Measurements from ENCODE around the gene ARHGEF4. TPM values are rescaled to one million over a fixed set of nuclear protein-coding genes. Genes with fewer than 3 reads are reported as not detected.

The ARHGEF4 gene
- total and polyA plus RNA-seq, 2 experiments from 2014 or later, result 4.6 to 16.6 TPM

DNA sequence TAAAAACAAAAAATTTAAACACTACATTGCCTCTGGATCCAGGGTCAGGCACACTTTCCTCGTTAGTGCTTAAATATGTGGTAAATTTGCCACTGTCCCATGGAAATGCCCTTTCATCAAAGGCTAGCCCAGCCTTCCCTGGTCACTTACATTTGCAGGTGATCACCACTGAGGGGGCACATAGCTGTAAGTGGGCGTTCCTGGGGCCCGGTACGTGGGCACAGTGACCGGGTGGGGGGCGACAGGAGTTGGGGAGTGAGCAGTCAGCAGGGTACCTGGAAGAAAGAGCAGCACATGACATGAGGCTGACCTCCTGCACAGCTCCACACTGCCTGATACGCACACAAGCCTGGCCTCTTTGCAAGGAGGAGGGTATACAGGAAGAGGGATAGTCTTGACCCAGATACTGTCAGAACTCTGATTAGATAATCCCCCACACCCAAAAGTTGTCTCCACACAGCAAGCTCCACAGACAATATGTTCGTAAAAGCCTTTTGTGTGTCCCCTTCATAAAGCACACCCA lies 216.1 kb downstream of the ARHGEF4 start:
- H4K20me1 ChIP-seq (replicated peaks; ENCODE audit: insufficient read depth), result peaks cover 67% of the 10 kb centered on the region

DNA sequence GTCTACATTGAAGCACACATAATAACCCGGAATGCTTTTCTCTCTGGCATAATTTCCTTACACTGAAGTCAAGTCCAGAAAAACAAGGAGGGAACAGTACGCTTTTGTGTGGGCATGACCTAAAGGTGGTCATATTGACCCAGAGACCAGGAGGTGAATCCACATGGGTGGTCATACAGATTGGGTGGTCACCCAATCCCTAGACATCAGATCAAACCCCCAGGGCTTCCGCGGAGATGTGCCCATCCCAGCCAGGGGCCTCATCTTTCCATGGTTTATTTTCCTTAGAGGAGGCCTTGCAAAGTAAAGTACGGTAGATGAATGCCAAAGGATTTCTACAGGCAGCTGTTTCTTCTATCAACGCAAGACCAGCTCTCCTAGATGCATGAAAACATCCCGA lies 217.8 kb downstream of the ARHGEF4 start:
- no peak for DNase-seq (ENCODE audit: low spot score)
- no peak overlapping the region for H3K4me3 Mint-ChIP-seq
- H2AFZ ChIP-seq, result no peak overlapping the region
- no peak for ATAC-seq
- H3K27ac Mint-ChIP-seq, result no peak overlapping the region
- H3K36me3 Mint-ChIP-seq (ENCODE audit: low read depth), result peaks cover 83% of the 10 kb centered on the region
- no peaks in the 10 kb centered on the region for H3F3A ChIP-seq (replicated peaks; ENCODE audit: low read depth)
- no peak overlapping the region for H3K4me3 ChIP-seq
- peaks cover 72% of the 10 kb centered on the region for H3K79me2 ChIP-seq (replicated peaks; ENCODE audit: insufficient read depth)
- no peaks in the 10 kb centered on the region for H3K27me3 ChIP-seq (ENCODE audit: insufficient read depth)
- H3K36me3 ChIP-seq (ENCODE audit: insufficient read depth), result peaks cover 21% of the 10 kb centered on the region
- no peaks in the 10 kb centered on the region for H3K9me3 Mint-ChIP-seq
- peaks cover 68% of the 10 kb centered on the region for H4K20me1 ChIP-seq (replicated peaks; ENCODE audit: insufficient read depth)
- no peaks in the 10 kb centered on the region for H3K4me1 ChIP-seq (ENCODE audit: insufficient read depth)
- no peak overlapping the region for H3K27ac ChIP-seq (ENCODE audit: low read depth)
- H3K9me2 ChIP-seq (ENCODE audit: insufficient read depth), result no peaks in the 10 kb centered on the region
- peaks cover 3% of the 10 kb centered on the region for H3K27me3 Mint-ChIP-seq (ENCODE audit: insufficient read depth, low read depth, poor library complexity)
- no peak overlapping the region for H3K4me2 ChIP-seq
- H3K4me1 Mint-ChIP-seq, result peaks cover 7% of the 10 kb centered on the region
- TF ChIP-seq, protein P1, sequence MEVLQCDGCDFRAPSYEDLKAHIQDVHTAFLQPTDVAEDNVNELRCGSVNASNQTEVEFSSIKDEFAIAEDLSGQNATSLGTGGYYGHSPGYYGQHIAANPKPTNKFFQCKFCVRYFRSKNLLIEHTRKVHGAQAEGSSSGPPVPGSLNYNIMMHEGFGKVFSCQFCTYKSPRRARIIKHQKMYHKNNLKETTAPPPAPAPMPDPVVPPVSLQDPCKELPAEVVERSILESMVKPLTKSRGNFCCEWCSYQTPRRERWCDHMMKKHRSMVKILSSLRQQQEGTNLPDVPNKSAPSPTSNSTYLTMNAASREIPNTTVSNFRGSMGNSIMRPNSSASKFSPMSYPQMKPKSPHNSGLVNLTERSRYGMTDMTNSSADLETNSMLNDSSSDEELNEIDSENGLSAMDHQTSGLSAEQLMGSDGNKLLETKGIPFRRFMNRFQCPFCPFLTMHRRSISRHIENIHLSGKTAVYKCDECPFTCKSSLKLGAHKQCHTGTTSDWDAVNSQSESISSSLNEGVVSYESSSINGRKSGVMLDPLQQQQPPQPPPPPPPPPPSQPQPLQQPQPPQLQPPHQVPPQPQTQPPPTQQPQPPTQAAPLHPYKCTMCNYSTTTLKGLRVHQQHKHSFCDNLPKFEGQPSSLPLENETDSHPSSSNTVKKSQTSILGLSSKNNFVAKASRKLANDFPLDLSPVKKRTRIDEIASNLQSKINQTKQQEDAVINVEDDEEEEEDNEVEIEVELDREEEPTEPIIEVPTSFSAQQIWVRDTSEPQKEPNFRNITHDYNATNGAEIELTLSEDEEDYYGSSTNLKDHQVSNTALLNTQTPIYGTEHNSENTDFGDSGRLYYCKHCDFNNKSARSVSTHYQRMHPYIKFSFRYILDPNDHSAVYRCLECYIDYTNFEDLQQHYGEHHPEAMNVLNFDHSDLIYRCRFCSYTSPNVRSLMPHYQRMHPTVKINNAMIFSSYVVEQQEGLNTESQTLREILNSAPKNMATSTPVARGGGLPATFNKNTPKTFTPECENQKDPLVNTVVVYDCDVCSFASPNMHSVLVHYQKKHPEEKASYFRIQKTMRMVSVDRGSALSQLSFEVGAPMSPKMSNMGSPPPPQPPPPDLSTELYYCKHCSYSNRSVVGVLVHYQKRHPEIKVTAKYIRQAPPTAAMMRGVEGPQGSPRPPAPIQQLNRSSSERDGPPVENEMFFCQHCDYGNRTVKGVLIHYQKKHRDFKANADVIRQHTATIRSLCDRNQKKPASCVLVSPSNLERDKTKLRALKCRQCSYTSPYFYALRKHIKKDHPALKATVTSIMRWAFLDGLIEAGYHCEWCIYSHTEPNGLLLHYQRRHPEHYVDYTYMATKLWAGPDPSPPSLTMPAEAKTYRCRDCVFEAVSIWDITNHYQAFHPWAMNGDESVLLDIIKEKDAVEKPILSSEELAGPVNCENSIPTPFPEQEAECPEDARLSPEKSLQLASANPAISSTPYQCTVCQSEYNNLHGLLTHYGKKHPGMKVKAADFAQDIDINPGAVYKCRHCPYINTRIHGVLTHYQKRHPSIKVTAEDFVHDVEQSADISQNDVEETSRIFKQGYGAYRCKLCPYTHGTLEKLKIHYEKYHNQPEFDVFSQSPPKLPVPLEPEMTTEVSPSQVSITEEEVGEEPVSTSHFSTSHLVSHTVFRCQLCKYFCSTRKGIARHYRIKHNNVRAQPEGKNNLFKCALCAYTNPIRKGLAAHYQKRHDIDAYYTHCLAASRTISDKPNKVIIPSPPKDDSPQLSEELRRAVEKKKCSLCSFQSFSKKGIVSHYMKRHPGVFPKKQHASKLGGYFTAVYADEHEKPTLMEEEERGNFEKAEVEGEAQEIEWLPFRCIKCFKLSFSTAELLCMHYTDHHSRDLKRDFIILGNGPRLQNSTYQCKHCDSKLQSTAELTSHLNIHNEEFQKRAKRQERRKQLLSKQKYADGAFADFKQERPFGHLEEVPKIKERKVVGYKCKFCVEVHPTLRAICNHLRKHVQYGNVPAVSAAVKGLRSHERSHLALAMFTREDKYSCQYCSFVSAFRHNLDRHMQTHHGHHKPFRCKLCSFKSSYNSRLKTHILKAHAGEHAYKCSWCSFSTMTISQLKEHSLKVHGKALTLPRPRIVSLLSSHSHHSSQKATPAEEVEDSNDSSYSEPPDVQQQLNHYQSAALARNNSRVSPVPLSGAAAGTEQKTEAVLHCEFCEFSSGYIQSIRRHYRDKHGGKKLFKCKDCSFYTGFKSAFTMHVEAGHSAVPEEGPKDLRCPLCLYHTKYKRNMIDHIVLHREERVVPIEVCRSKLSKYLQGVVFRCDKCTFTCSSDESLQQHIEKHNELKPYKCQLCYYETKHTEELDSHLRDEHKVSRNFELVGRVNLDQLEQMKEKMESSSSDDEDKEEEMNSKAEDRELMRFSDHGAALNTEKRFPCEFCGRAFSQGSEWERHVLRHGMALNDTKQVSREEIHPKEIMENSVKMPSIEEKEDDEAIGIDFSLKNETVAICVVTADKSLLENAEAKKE (CRISPR knock-in tag; IDR thresholded peaks at IDR 0.05), result no peak
- TF ChIP-seq, protein P2, sequence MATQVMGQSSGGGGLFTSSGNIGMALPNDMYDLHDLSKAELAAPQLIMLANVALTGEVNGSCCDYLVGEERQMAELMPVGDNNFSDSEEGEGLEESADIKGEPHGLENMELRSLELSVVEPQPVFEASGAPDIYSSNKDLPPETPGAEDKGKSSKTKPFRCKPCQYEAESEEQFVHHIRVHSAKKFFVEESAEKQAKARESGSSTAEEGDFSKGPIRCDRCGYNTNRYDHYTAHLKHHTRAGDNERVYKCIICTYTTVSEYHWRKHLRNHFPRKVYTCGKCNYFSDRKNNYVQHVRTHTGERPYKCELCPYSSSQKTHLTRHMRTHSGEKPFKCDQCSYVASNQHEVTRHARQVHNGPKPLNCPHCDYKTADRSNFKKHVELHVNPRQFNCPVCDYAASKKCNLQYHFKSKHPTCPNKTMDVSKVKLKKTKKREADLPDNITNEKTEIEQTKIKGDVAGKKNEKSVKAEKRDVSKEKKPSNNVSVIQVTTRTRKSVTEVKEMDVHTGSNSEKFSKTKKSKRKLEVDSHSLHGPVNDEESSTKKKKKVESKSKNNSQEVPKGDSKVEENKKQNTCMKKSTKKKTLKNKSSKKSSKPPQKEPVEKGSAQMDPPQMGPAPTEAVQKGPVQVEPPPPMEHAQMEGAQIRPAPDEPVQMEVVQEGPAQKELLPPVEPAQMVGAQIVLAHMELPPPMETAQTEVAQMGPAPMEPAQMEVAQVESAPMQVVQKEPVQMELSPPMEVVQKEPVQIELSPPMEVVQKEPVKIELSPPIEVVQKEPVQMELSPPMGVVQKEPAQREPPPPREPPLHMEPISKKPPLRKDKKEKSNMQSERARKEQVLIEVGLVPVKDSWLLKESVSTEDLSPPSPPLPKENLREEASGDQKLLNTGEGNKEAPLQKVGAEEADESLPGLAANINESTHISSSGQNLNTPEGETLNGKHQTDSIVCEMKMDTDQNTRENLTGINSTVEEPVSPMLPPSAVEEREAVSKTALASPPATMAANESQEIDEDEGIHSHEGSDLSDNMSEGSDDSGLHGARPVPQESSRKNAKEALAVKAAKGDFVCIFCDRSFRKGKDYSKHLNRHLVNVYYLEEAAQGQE (IDR thresholded peaks at IDR 0.05; ENCODE audit: unreplicated experiment), result no peak
- TF ChIP-seq, protein P3, sequence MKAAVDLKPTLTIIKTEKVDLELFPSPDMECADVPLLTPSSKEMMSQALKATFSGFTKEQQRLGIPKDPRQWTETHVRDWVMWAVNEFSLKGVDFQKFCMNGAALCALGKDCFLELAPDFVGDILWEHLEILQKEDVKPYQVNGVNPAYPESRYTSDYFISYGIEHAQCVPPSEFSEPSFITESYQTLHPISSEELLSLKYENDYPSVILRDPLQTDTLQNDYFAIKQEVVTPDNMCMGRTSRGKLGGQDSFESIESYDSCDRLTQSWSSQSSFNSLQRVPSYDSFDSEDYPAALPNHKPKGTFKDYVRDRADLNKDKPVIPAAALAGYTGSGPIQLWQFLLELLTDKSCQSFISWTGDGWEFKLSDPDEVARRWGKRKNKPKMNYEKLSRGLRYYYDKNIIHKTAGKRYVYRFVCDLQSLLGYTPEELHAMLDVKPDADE (IDR thresholded peaks at IDR 0.05), result no peak
- no peak for TF ChIP-seq EZH2 (IDR thresholded peaks at IDR 0.05; ENCODE audit: low read depth, unreplicated experiment)
- no peak for TF ChIP-seq CREB1 (CRISPR knock-in tag; IDR thresholded peaks at IDR 0.05; ENCODE audit: low read depth)
- TF ChIP-seq EZH2phosphoT487 (IDR thresholded peaks at IDR 0.05; ENCODE audit: unreplicated experiment), result no peak
- no peak for TF ChIP-seq STAT1 (IDR thresholded peaks at IDR 0.05; ENCODE audit: unreplicated experiment)
- no peak for TF ChIP-seq POLR2AphosphoS5 (IDR thresholded peaks at IDR 0.05; ENCODE audit: low read depth)
- no peak for TF ChIP-seq ZNF331 (CRISPR knock-in tag; IDR thresholded peaks at IDR 0.05; ENCODE audit: low read depth)
- no peak for TF ChIP-seq ZNF114 (CRISPR knock-in tag; IDR thresholded peaks at IDR 0.05)
- TF ChIP-seq JUNB (IDR thresholded peaks at IDR 0.05; ENCODE audit: unreplicated experiment), result no peak

More for the DNA sequence above, 216.1 kb downstream of the ARHGEF4 start:
- peaks cover 5% of the 10 kb centered on the region for H3K27me3 Mint-ChIP-seq (ENCODE audit: insufficient read depth, low read depth, poor library complexity)
- H3K4me3 ChIP-seq, result no peak overlapping the region
- no peaks in the 10 kb centered on the region for H3F3A ChIP-seq (replicated peaks; ENCODE audit: low read depth)
- no peak overlapping the region for H3K27ac Mint-ChIP-seq
- H3K27ac ChIP-seq (ENCODE audit: low read depth), result no peak overlapping the region
- H3K79me2 ChIP-seq (replicated peaks; ENCODE audit: insufficient read depth), result peaks cover 55% of the 10 kb centered on the region
- no peak overlapping the region for H3K4me3 Mint-ChIP-seq
- TF ChIP-seq JUNB (IDR thresholded peaks at IDR 0.05; ENCODE audit: unreplicated experiment) (no peak), ZNF331 (CRISPR knock-in tag; IDR thresholded peaks at IDR 0.05; ENCODE audit: low read depth) (no peak), CREB1 (CRISPR knock-in tag; IDR thresholded peaks at IDR 0.05; ENCODE audit: low read depth) (no peak)
- no peaks in the 10 kb centered on the region for H3K9me3 Mint-ChIP-seq
- peaks cover 88% of the 10 kb centered on the region for H3K36me3 Mint-ChIP-seq (ENCODE audit: low read depth)
- ATAC-seq, result no peak
- H3K4me1 Mint-ChIP-seq, result no peaks in the 10 kb centered on the region; the same call in 2 of the 3 replicates
- no peak for DNase-seq (ENCODE audit: low spot score)
- no peak overlapping the region for H2AFZ ChIP-seq
- H3K4me2 ChIP-seq, result no peak overlapping the region
- H3K9me2 ChIP-seq (ENCODE audit: insufficient read depth), result no peaks in the 10 kb centered on the region
- H3K4me1 ChIP-seq (ENCODE audit: insufficient read depth), result no peaks in the 10 kb centered on the region
- H3K27me3 ChIP-seq (ENCODE audit: insufficient read depth), result no peaks in the 10 kb centered on the region
- H3K36me3 ChIP-seq (ENCODE audit: insufficient read depth), result peaks cover 21% of the 10 kb centered on the region

Measured in GM23338 (cell line).